Head of caudate nucleus (tissue), 42 donors: ENCODE measurements around the gene DNAJC7.
"Not testable (repeated sequence)": the region's sequence is repeated elsewhere in the genome, so short reads cannot be mapped to it uniquely, and the experiment has no call there.

Experiments
- DNase-seq, 42 donors: peaks; one replicate each; pipeline versions ENCODE4 v3.0.0 to v3.0.0-alpha.2; 2020 to 2021; ENCODE audit warnings: mixed read lengths in 7 of 42
- intact Hi-C: fragments of 100-400 bp; cut with DNase I; formaldehyde crosslinking; loops from one replicate; pipeline ENCODE4 v1.15.0; 2022

DNAJC7 gene

DNA sequence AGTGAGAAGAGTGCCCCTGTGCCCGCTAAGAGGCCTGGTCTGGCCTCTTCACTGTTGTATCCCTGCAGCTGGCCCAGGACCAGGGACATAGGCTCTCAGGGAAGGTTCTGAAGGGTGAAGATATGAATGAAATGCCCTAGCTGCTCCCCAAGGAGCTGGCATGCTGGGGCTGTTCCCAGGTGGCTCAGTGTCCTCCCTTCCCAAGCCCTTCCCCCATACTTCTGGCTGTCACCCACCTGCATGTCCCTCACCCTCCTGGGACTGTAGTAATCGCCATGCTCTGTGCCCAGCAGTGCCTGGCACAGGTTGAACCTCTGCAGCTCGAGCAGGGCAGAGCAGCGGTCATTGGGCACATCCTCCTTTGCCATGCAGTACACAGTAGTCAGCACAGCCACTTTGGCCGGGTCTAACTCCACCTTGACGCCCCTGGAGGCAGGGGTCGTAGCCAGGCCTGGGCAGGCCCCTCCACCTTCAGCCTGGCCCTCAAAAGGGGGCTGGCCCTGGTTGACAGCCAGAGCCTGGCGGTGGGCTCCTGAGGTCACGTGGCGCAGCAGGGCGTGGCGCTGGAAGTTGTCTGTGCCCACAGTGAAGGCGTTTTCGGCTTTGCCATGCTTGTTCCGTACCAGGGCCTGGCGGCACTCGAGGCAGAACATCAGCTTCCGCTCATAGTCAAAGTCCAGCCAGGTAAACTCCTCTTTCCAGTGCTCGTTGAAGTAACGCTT lies 25.5 kb upstream of the DNAJC7 start:
- intact Hi-C loops: no loop called here
- DNase-seq: no peak

DNA sequence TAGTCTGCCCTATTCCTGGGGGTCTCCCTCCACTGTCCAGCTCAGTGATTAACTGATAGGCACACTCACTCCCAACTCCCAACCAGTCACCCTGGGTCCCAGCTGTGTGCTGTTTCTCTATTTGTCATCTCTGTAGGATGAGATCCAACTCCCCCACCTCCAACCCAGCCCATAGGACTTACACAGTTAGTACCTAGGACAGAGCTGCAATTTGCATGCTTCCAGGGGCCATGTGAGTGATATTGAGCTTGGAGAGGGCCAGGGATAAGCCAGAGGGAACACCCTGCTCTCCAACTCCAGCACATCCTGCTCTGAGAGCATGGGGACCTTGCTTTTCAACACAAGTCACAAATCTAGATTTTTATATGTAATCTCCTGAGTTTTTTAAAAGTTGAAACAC lies 24.4 kb upstream of the DNAJC7 start:
- no peak for DNase-seq

DNA sequence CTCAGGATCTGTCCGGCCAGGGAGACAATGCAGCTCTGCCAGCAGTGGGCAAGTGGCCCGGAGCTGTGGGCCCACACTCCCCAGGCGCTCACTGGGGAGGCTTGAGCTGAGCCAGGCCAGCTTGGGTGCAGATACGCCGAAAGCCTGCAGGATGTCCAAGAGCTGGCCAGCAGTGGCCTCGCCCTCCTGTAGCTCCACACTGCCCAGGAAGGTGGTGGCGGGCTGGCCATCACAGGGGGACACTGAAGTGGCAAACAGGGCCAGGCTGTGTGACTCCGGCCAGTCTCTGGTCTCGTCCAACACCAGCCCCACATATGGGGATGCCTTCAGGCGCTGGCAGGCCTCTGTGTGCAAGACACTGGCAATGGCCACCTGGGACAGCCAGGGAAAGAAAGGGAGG lies 23.6 kb upstream of the DNAJC7 start:
- intact Hi-C loops: no loop called here
- DNase-seq: no peak

More for the DNA sequence above, 24.4 kb upstream of the DNAJC7 start:
- intact Hi-C loops: no loop called here

DNA sequence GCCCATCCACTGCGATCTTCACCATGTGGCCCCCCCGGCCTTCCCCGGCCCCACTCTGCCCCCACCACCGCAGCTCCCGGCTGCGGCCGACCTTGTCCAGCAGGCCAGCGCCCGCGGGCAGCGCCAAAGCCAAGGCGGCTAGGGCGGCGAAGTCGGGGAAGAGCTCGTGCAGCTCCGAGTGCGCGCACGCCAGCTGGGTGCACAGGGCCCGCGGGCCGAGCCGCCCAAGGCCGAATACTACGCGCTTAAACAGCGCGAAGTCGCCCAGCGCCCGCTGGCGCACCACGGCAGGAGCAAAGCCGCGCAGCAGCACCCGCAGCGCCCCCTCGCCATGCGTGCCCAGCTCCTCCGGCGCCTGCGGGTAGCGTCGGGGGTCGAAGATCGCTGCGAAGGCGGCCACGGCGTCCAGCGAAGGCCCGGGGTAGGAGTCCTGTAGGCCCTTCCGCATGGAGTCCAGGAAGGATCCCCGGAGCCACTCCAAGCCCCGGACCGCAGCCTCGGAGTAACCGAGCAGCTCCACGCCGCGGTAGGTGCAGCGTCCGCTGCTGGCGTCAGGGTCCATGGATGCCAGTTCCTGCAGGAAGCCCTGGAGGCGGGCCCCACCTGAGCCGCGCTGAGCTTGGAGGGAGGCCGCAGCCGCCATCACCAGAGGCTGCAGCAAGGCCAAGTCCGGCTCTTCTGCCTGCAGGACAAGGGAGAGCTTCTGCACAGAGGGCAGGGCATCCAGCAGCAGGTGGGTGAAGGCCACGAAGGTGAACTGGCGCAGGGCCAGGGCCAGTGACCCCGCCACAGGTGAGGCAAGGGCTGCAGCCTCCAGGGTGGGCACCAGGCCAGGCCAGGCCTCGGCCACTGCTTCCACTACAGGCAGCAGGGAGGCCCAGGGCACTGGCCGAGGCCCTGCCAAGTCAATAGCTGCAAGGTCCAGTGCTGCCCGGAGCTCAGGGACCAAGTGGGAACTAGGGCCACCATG lies 22.8 kb upstream of the DNAJC7 start:
- DNase-seq: no peak
- intact Hi-C loops: no loop called here

DNA sequence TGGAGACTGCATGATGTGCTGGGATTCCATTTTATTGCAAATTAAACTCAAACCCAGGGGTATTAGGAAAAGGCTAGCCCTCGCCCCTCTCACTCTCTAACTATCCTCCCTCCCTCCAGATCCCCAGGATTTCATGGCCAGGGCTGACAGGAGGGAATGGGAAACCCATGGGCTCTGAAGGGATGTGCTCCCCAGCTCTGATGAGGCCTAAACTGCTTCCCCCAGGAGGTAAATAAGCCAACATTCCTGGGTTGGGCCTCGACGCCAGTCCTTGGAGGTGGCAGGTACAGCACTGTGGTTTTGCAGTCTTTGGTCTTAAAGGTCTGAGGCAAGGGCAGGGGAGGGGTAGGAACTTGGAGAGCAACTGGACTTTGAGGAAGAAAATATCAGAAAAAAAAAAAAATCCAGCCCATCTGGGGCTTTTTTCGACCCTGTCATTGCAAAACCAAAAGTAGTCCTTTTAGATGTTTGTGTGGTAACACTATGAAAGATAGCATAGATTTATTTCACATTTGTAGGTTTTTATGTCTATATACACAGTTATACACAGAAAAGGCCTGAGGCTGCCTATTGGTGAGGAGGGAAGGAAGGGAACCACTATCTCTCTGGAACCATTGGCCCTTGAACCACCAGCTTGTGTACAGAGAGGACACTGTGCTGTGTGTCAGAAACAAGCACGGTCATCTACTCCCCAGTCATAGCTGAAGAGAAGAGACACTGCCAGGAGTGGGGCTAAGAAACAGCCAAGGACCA lies 21.2 kb upstream of the DNAJC7 start:
- no peak for DNase-seq
- intact Hi-C loops: no loop called here

DNA sequence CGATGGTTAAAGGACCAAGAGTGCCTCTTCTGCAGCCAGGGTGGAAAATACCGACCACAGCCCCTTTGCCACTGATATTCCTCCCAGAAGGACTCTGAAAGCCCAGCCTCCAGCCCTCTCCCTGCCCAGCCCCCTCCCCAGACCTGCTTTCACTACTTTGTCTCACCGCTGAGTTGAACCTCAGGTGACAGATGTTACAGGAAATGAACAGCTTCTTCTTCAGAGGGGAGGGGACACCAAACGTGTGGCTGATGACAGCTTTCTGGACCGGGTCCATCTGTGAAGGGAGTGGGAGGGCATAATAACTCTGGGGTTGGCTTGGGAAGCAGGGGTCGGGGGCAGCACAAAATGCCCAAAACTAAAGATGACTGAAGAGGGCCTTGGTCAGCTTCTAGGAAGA lies 16.8 kb upstream of the DNAJC7 start:
- DNase-seq: no peak
- intact Hi-C loops: no loop called here

DNA sequence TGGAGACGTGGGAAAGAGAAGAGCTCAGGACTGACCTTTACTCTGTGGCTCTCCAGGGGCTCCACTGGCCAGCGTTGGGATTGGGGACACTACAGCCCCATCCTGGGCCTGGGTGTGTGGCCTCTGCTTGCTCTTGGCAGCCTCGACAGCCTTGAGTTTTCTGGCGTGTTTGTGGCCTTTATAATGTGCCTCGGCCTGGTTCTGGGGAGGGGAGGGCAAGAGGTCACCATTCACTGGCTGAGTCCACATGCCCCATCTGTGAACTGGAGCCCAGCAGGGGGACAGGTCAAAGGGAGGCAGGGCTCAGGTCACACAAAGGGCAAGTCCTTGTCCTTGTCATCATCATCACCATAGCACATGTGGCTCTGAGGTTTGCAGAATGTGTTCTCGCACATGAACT lies 14.3 kb upstream of the DNAJC7 start:
- DNase-seq: no peak
- intact Hi-C loops: no loop called here

DNA sequence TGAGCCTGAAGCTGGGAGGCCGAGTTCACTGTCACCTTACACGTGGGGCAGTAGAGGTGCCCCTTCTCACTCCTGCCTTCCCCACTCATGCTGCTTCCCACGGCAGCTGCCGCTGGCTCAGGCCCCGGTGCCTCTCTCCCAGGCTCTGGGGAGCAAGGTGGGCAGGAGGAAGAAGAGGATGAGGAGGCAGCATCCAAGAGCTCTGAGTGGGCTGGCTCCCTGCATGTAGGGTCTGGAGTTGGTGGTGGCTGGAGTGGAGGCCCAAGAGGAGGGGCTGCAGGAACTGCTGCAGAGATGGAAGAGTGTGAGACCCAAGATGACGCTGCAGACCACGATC lies 11.5 kb upstream of the DNAJC7 start:
- intact Hi-C loops: loop anchor here (5.0 kb wide), 1 partner anchor 74 kb away; no protein-coding TSS in a partner anchor
- DNase-seq: no peak

DNA sequence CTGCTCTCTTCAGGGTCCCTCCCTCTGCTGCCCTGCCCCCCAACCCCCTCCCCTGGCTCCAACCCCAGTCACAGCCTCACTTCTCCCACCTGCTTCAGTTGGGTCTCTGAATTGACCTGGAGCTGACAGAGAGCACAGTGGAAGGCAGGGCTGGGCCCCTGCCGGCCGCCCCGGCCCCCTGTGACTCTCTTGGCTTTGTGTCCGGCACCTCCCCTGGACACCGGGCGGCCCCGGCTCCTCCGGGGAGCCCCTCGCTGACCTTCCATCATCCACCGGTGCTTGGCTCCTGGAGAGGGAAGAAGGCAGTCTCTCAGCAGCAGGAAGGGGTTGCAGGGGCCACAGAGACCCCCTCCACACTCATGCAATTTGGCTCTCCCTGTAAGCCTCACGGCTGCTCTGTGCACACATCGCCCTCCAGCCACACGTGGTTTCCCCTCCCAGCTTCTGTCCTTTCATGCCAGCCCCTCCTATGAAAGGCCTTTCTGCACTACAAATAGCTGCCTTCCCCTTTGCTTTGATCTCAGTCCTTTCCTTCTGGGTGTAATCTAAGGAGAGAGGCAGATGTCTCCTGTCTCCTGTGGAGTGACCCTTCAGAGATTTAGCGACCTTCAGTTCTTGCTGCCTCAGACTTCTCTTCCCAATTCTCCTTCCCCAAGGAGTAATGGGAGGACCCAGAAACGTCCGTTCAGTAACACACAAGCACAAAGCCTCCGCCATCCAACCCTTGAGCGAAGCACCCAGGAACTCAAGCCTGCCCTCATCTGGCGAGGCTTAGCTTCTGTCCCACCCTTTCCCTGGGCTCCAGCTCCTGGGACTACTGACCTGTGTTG lies 10.9 kb upstream of the DNAJC7 start:
- intact Hi-C loops: loop anchor here (5.0 kb wide), 1 partner anchor 74 kb away; no protein-coding TSS in a partner anchor

DNA sequence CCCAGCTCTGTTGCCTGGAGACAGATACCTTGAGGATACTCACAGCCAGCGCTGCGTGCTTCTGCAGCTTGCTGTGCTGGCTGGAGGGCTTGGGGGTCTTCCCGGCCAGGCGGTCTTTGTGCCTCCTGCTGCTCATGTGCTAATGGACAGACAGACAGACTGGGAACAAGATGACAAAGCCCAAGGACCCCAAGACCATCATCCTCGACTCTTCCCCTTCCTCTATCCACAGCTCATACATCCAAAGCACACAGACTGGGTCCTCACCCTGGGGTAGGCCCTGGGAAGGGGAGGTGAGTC lies 10.3 kb upstream of the DNAJC7 start:
- DNase-seq: no peak
- intact Hi-C loops: loop anchor here (5.0 kb wide), 1 partner anchor 75 kb away; no protein-coding TSS in a partner anchor

More for the DNA sequence above, 10.9 kb upstream of the DNAJC7 start:
- no peak for DNase-seq

DNA sequence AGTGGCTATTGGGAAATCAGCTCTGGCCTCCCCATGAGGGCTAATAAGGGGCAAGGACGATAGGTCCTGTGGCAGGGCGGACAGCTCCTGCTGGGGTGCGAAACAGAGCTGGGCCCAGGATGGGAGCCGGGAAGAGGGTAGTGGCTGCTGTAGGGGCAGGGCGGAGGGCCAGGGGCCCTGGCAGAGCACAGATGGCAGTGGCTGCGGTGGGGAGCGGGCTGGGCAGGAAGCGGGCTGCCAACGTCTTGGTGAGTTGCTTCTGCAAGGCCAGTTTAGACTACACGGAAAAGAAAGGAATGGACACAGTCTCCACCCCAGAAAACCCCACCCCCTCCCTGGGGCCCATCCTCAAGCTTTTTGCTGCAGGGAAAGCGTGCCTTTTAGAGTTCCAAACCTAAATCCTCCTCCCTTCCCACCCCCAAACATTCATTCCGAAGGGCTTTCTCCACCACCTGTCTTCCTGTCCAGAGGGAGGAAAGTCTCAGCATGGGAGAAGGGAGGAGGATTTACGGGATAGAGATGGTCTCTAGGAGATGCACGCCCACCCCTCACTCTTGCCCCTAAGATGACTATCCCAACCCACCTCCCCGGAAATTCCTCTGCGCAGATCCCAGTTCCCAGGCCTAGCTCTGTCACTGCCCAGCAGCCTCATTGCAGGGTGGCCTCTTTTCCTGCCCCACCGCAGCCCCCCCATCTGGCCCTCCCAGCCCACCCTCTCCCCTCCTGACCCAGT lies 9.8 kb upstream of the DNAJC7 start:
- intact Hi-C loops: loop anchor here (5.0 kb wide), 1 partner anchor 75 kb away; no protein-coding TSS in a partner anchor
- no peak for DNase-seq

DNA sequence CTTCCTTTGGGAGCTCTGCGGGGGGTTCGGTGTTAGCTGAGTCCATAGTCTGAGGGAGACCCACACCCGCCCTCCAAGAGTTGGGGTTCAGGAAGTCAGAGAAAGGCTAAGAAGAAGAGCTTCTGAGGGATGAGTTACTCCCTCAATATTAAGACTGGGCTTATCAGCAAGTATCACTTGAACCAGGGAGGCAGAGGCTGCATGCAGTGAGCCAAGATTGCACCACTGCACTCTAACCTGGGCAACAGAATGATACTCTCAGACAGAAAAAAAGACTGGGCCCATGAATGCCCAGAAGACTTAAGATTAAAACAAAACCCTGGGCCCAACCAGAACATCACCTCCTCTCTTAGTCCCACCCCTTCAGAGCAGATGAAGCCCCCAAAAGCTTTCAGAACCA lies 8.7 kb upstream of the DNAJC7 start:
- intact Hi-C loops: loop anchor here (5.0 kb wide), 1 partner anchor 76 kb away; no protein-coding TSS in a partner anchor
- no peak for DNase-seq

DNA sequence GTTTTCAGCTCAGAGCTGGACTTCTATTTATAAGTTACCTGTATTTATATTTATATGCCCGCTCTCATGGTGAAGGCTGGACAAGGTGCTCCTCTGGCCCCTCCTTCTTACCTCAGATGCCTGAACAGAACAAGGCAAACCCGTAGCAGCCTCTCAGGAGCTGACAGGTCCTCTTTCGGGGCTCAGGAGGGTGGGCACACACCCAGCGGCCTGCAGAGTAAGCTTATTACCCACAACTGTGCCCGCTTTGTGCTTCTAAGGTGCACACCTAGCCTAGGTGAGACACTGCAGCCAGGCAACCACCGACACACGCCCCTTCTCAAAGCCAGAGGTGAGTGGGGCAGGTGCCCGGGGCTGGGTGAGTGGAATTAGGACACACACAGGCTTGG lies 7.9 kb upstream of the DNAJC7 start:
- intact Hi-C loops: loop anchor here (5.0 kb wide), 1 partner anchor 77 kb away; no protein-coding TSS in a partner anchor
- no peak for DNase-seq

DNA sequence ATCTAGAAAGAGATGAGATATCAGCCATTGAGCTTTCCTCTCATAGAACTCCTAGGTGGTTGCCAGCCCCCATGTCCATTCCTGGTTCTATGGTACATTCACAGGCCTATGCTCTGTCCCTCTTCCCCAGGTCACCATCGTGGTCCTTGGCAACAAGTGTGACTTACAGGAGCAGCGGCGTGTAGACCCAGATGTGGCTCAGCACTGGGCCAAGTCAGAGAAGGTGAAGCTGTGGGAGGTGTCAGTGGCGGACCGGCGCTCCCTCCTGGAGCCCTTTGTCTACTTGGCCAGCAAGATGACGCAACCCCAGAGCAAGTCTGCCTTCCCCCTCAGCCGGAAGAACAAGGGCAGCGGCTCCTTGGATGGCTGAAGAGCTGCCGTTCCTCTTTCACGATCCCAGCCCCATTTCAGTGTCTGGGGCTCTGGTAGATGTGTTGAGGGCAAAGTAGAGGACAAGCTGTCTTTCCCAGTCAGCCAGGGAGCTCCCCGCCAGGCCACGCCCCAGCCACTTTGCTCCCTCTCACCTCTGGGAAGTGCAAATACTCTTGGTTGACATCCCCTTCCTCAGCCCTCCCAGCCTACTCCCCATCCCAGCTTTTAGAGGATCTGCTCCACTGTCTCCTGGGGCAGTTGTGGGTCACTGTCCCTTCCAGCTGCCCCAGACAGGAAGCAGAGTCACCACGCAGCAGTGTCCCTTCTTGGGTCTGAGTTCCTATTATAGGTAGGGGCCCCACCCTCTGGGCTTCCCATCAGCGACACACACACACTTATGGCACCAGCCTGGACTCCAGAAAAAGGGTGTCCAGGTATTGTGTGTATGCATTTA lies 6.5 kb upstream of the DNAJC7 start:
- intact Hi-C loops: no loop called here
- peak in 21 of 42 donors; percentile 14 to 65 (median 38) for DNase-seq

DNA sequence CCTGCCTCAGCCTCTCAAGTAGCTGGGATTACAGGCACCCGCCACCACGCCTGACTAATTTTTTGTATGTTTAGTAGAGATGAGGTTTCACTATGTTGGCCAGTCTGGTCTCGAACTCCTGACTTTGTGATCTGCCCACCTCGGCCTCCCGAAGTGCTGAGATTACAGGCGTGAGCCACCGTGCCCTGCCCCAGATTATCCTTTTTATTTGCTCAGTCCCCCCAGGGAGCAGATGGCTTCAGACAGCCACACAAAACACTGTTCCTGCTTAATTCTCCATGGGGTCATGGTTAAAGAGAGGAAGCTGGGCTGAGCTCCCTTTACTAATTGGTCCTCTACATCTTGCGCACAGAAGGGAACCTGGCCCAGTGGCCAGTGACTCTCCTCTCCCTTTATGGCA lies 3.6 kb upstream of the DNAJC7 start:
- DNase-seq, intact Hi-C loops: not testable (repeated sequence)

DNA sequence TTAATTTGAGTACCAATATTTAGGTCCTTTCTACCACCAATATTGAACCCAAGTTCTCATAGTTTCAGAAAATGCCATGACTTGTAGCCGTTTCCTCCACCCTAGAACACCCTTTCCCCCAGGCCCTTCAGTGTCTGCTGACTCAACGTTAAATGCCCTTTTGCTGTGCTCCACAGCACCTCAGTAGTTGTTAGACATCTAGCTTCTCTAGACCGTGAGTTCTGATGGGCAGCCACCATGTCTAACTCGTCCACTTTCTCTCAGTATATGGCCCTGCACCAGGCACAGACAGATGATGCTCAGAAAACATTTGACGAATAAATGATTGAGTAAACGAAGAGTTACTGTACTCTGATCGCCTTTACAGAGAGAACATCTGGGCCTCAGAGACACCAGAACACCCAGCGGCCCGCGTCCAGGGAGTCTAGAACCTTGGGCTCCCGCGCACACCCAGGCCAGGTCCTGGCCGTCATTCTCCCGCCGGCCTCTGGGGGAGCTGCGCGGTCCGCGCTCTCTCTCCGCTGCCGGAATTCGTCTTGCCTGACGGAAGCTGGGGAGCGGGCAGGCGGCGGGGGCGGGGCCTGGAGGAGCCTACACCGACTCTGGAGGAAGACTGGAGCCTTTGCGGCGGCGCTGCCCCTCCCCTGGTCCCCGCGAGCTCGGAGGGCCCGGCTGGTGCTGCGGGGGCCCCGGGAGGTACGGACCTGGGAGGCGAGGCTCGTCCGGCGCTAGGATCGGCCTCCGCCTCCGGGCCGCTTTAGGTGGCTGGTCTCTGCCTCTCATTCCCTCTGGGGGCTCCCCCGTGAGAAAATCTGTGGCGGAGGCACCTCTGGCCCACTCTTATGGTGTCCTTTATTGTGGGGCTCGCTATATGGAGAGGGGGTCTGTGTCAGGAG lies 2.5 kb upstream of the DNAJC7 start, which contains the start of gene NKIRAS2:
Gene NKIRAS2, plus strand, starts transcription at position 582 of the 896 bp plus-strand sequence. CDS start 1,488 bp downstream, outside the sequence.
- peak; percentile 83 to 98 (median 95) for DNase-seq
- intact Hi-C loops: no loop called here
